NCI-H446 (cell line): ENCODE results near the gene MORN3.

Experiments used
- DNase-seq, 2 experiments: peaks; one replicate each; lab custom pipeline; 2025; lab: John Stamatoyannopoulos, UW

MORN3 gene

DNA sequence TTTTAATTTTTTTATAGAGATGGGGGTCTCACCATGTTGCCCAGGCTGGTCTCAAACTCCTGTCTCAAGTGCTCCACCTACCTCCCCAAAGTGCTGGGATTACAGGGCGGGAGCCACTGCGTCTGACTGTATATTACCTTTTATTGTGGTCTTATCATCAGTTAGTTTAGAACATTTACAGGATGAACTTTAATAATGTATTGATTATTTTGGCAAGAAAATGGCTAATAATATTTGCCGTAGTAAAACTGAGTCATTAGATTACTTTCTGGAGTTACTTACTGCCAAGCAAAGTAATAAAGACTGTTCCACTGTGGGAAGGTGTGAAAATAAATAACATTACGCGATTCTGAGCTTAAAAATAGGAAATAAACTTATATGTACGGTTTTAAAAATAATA is 66.7 kb downstream of the MORN3 start:
- DNase-seq: no peak

DNA sequence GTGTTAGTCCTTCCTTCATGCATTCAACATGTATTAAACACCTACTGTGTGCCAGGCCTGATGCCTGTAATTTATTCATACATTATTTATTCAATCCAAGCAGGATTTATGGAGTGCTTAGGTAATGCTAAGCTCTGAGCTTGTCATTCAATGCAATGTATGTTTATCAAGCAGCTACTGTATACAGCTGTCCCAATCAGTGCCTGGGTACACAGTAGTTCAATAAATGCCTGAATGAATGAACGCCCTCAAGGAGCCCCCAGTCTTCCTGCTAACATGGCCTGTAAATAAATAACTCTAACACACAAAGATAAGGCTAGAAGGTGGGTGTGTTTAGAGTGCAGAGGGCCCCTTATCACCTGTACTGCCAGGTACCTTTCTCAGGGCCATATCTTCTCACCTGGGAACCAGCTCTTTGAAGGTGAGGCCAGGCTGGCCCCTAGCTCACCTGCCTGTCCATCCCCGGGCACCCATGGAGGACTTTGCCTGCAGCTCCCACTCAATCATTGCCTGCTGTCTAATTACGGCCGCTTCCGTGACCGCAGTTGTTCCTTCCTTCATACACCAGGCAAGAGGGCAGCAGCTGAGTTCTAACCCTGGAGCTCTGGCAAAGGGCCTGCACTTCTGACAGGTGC is 68.6 kb downstream of the MORN3 start:
- DNase-seq: no peak
